Measurements from ENCODE around the gene DZANK1. TPM values are rescaled to one million over a fixed set of nuclear protein-coding genes. Genes with fewer than 3 reads are reported as not detected.
"Not testable (repeated sequence)": the region's sequence is repeated elsewhere in the genome, so short reads cannot be mapped to it uniquely, and the experiment has no call there.

The DZANK1 gene
- total RNA-seq, 1 donor from 2014 or later, result 1.9 TPM

DNA sequence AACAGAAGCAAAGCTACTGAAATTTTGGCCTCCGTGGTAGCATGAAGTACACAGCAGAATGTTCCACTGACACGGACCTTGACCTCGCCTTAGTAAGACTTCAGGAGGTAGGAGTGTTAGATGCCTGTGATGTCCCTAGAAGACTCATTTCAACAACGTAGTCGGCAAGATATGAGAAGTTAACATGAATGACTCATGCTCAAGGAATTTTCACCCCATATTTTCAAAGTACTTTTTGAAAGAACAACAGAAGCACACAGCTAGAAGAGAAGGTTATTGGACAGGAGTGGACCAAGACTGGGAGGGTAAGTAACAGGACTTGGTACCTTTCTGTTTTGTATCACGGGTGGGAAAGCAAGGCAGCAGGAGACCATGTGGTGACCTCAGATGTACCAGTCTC, 78.0 kb downstream of the DZANK1 start:
- peaks cover 3% of the 10 kb centered on the region for H3K36me3 Mint-ChIP-seq (ENCODE audit: unreplicated experiment)
- H3K9me3 Mint-ChIP-seq (ENCODE audit: unreplicated experiment), result no peaks in the 10 kb centered on the region
- H3K4me3 Mint-ChIP-seq (ENCODE audit: unreplicated experiment), result no peak overlapping the region
- TF ChIP-seq, protein P1, sequence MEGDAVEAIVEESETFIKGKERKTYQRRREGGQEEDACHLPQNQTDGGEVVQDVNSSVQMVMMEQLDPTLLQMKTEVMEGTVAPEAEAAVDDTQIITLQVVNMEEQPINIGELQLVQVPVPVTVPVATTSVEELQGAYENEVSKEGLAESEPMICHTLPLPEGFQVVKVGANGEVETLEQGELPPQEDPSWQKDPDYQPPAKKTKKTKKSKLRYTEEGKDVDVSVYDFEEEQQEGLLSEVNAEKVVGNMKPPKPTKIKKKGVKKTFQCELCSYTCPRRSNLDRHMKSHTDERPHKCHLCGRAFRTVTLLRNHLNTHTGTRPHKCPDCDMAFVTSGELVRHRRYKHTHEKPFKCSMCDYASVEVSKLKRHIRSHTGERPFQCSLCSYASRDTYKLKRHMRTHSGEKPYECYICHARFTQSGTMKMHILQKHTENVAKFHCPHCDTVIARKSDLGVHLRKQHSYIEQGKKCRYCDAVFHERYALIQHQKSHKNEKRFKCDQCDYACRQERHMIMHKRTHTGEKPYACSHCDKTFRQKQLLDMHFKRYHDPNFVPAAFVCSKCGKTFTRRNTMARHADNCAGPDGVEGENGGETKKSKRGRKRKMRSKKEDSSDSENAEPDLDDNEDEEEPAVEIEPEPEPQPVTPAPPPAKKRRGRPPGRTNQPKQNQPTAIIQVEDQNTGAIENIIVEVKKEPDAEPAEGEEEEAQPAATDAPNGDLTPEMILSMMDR (IDR thresholded peaks at IDR 0.05), result no peak
- H3K27me3 Mint-ChIP-seq (ENCODE audit: unreplicated experiment), result no peaks in the 10 kb centered on the region
- DNase-seq (ENCODE audit: extremely low spot score, unreplicated experiment), result no peak
- no peak overlapping the region for H3K27ac Mint-ChIP-seq (ENCODE audit: unreplicated experiment)
- peaks cover 6% of the 10 kb centered on the region for H3K4me1 Mint-ChIP-seq (ENCODE audit: unreplicated experiment)

GRCh38 chr20:18380908-18381529, 85.8 kb downstream of the DZANK1 start:
- TF ChIP-seq, protein P1 (IDR thresholded peaks at IDR 0.05), result no peak
- no peaks in the 10 kb centered on the region for H3K4me1 Mint-ChIP-seq (ENCODE audit: unreplicated experiment)
- no peak for DNase-seq (ENCODE audit: extremely low spot score, unreplicated experiment)
- H3K4me3 Mint-ChIP-seq (ENCODE audit: unreplicated experiment), result no peak overlapping the region
- H3K9me3 Mint-ChIP-seq (ENCODE audit: unreplicated experiment), result no peaks in the 10 kb centered on the region
- H3K36me3 Mint-ChIP-seq (ENCODE audit: unreplicated experiment), result no peaks in the 10 kb centered on the region
- H3K27me3 Mint-ChIP-seq (ENCODE audit: unreplicated experiment), result peaks cover 9% of the 10 kb centered on the region
- H3K27ac Mint-ChIP-seq (ENCODE audit: unreplicated experiment), result no peak overlapping the region

DNA sequence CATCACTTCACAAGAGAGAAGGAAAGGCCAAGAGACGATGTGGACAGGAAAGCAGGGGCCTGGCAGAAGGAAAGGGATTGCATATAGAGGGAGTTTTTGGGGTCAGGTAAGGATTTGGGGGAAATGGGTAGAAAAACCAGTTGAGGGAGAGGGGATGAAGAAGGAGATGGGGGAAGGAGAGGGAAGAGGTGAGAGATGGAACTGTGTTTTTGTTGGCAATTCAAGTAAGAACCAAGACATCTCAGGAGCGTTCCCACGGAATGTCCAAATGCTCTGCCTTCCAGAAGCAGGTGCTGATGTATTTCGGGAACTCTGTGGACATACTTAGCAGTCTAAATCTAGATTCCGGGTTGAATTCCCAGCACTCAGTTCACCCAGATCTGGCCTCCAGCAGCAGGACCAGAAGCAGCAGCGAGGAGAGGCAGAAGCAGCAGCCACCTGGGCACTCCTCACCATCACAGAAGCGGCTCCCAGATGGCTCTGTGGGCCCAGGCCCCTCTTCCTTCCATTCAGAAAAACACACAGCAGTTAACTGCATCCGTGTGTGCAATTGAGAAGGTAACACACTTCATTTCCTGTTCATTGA, 88.8 kb downstream of the DZANK1 start:
- Mint-ChIP-seq H3K36me3 (ENCODE audit: unreplicated experiment) (no peaks in the 10 kb centered on the region), H3K9me3 (ENCODE audit: unreplicated experiment) (no peaks in the 10 kb centered on the region), H3K27me3 (ENCODE audit: unreplicated experiment) (peaks cover 18% of the 10 kb centered on the region), H3K4me3 (ENCODE audit: unreplicated experiment) (no peak overlapping the region), H3K27ac (ENCODE audit: unreplicated experiment) (no peak overlapping the region), H3K4me1 (ENCODE audit: unreplicated experiment) (no peaks in the 10 kb centered on the region)
- DNase-seq (ENCODE audit: extremely low spot score, unreplicated experiment), result no peak
- TF ChIP-seq, protein P1 (IDR thresholded peaks at IDR 0.05), result no peak

- H3K27ac Mint-ChIP-seq (ENCODE audit: unreplicated experiment); H3K36me3 Mint-ChIP-seq (ENCODE audit: unreplicated experiment); H3K9me3 Mint-ChIP-seq (ENCODE audit: unreplicated experiment); H3K4me3 Mint-ChIP-seq (ENCODE audit: unreplicated experiment); DNase-seq (ENCODE audit: extremely low spot score, unreplicated experiment); H3K4me1 Mint-ChIP-seq (ENCODE audit: unreplicated experiment): not testable (repeated sequence)
- peaks cover 33% of the 10 kb centered on the region for H3K27me3 Mint-ChIP-seq (ENCODE audit: unreplicated experiment)
Observed at GRCh38 chr20:18375551-18375950, 91.3 kb downstream of the DZANK1 start.

DNA sequence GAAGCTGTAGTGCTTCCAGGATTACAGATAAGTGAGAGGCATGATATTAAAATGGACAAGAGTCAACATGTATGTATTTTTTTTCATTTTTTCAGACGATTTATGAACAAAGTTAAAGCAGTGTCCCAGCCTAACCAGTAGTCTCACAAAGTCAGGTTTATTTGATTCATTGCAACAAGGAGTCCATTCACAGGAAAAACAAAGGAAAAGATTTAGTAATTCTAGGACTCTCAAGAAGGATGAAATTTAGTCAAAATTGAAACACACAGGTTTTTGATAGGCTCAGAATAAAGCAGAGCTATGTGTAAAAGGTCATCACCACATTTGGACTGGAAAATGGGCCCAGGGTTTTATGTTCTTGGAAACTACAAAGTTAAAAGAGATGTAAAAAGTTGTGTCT, 94.5 kb downstream of the DZANK1 start:
- Mint-ChIP-seq H3K4me1 (ENCODE audit: unreplicated experiment) (no peaks in the 10 kb centered on the region), H3K9me3 (ENCODE audit: unreplicated experiment) (no peaks in the 10 kb centered on the region)

More for the DNA sequence above, 94.5 kb downstream of the DZANK1 start:
- no peak overlapping the region for H3K4me3 Mint-ChIP-seq (ENCODE audit: unreplicated experiment)
- no peak for DNase-seq (ENCODE audit: extremely low spot score, unreplicated experiment)
- H3K27ac Mint-ChIP-seq (ENCODE audit: unreplicated experiment), result no peak overlapping the region
- H3K27me3 Mint-ChIP-seq (ENCODE audit: unreplicated experiment), result peaks cover 30% of the 10 kb centered on the region
- H3K36me3 Mint-ChIP-seq (ENCODE audit: unreplicated experiment), result no peaks in the 10 kb centered on the region
- TF ChIP-seq, protein P1 (IDR thresholded peaks at IDR 0.05), result no peak
